Activated CD8-positive, alpha-beta memory T cell treated with anti-CD3 and anti-CD28 coated beads, Interleukin-2, amount 50 U/mL, for 24 hours (primary cell): ENCODE measurements around the gene BRCC3.

Experiments used
- DNase-seq: peaks from one replicate; pipeline ENCODE4 v3.0.0-alpha.2; 2020; ENCODE audit errors: extremely low read depth

BRCC3 gene

DNA sequence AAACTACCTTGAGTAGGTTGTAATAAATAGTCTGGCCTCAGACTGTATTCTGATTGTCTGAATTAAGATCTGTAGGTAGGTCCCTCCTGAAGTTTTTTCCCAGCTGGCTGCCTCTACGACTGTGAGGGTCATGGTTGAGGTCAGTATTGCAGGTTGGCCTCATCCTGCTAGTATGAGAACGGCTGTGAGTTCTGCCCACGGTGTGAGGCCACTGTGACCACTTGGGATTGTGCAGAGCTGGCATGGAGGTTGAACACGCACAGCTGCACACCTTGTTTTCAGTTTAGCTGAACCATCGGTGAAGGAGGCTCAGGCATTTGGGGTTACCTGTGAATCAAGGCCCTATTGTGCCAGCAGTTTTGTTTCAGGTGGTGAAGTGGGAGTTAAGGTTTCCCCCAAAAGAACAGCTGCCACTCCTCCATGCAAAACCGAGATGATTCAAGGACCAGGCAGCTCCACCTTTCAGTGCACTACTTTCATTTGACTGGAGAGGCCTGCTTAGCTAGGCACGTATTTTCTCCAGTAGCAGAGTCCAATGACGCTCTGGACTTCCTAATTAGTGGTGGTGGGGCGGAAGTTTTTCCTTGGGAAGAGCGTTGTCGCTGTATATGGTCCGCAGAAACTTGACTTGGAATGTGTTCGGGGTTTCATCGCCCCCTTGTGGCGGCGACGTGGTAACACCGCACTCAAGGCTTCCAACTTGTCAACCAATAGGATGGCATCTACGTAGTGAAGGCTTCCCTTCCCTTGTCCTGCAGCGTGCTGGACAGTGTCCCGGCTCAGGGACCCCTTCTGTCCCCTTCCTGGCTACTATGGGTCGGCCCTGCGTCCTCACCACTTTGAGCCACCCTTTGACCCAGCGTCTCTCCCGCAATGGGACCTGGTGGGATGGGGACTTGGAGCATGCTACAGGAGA, 14.2 kb upstream of the BRCC3 start:
- DNase-seq: no peak

DNA sequence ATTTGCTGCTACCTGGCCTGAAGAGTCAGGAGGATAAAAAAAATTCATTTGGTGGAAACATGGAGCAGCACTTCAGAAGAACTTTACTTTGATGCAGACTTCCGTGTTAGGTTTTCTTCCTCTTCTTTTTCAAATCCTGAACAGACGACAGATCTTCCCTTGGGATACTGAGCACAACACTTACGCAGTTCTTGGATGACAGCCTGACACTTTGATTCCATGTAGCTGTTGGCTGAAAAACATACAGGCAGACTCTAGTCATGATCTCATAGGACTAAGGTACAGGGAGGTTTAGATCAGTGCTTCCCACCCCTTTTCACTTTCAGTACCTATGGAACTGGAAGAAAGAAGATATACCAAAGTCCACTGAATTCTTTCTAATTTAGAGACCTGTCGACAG, 9.5 kb upstream of the BRCC3 start:
- no peak for DNase-seq

DNA sequence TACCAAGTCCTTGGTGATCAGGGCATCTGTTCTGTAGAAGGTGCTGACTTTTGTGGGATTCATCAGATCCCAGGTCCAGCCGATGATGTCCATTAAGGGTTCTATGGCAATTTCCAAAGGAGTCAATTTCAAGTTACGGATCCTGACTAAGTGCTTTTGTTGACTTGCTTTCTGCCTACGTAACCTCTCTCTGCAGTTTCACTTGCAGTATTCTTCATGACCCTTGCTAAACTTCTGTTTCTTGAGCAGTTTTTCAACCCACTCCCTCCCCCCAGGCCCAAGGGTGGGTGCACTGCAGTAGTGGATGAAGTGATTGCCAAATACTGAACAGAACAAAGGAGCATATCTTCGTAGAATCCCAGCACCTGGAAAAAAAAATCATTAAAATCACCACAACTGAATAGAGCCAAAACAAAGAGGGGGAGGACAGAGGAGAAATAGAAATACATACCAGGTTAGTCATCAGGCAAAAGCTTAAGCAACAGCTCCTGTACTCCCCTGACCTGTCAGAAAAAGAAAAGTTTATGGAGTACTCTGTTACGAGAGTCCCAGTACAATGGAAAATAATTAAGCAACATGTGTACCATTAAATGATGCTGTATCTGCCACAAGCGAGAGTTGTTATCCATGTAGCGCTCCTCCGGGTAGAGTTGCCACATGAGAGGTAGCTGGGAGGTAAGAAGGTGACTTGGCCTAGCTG, 6.1 kb upstream of the BRCC3 start:
- DNase-seq: no peak

DNA sequence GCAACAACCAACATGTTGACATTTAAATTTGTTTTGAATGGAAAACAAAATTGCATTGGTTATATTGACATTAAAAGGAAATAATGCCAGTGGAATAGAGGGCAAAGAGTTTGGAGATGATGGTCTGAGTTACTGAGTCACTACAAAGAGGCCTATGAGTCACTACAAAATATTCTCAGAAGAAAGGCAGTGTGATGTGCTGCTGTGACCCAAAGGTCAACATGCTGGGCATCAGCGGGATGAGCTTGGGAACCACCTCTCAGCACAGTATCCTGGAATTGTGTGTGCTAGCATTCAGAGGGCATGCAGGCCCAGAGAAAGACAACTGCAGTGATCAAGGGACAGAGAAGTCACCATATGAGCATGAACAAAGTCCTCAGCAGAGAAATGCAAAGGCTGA, 3.1 kb upstream of the BRCC3 start:
- DNase-seq: no peak

DNA sequence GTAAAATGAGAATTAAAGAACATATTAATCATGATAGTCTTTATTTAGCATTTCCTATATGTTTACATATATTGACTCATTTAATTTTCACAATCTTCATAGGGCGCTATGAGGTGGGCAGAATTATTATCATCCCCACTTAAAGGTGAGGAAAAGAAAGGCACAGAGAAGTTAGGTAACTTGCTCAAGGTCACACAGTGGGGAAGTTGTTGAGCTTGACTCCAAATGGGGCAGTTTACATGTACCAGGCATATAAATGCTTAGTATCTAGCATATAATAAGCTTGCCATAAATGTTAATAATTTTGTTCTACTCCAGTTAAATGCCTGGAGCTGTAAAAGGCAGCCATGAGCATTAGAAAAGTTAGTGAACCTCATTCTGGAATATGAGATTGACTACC, 1.9 kb upstream of the BRCC3 start:
- no peak for DNase-seq

DNA sequence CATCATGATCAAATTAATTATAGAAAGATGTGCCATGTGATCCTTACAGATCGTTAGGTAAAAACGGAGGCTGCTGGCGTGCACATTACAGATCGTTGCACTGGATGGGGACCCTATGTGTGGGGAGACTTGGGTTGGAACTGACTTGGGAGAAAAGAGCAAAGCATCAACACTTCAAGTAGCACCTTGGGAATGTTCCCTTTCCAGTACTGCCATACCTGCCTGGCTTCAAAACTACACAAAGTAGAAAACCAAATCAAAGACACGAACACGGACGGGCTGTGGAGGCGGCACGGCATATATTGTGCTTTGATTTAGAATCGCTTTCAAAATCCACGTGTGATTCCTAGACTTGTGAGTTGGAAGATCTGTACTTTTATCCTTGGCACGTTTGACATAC, 1.3 kb upstream of the BRCC3 start:
- no peak for DNase-seq

DNA sequence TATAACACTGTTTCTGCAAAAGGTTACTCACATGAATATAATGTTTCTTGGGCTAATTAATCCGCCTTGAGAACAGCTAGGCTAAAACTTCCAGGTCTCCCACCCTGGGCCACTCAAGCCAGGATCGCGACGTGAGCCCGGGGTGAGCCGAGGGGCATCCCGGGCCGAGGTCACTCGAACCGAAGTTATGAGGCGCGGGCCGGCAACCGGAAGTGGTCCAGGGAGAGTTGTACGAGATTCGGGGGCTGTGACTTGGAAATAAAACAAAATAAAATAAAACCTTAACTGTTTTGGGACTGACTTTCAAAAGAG, 689 bp upstream of the BRCC3 start:
- no peak for DNase-seq

DNA sequence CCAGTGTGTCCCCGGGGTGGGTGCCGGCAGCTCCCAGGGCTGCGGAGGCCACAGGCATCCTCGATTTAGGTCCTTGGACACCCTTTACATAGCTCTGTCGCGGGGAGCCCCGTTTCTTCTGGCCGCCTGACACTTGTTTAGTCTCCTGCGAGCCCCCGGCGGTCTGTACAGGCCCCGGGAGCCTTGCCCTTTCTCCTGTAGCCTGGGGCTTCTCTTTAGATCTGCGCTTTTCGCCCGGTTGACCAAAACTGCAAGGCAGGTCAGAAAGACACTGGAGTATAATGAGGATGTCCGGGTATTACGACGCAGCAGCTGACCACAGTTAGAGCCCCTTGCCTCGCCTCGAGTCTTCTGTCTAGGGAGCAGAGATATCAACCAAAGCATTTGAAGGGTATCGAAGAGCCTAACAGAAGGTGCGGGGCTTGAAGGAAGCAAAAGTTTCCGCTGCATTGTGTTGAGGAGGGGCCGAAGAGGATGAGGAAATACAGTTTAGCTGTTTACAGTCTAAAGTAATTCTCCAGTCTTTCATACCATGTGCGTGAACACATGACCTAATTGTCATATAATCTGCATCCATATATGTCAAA, 479 bp downstream of the BRCC3 start:
- DNase-seq: no peak

DNA sequence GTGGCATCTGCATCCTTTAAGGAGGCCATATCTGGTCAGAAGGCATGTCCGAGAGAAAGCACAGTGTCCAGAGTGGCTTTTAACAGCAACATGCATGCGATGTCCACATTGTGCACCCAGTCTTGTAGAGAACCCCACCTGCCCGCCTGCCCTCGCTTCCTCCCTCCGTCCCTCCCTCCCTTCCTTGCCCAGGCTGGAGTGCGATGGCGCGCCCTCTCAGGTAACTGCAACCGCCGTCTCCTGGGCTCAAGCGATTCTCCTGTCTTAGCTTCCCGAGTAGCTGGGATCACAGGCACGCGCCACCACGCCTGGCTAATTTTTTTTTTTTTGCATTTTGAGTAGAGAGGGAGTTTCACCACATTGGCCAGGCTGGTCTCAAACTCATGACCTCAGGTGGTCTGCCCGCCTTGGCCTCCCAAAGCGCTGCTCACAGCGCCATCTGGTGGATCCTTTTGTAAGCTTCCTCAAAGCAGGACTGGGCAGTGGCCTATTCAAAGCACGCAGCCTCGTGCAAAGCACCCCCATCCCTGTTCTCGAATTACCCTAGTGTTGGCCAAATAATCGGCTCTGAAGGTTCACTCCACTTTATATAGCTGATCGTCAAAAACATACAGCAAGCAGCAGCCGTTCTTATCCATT, 15.0 kb downstream of the BRCC3 start:
- no peak for DNase-seq

DNA sequence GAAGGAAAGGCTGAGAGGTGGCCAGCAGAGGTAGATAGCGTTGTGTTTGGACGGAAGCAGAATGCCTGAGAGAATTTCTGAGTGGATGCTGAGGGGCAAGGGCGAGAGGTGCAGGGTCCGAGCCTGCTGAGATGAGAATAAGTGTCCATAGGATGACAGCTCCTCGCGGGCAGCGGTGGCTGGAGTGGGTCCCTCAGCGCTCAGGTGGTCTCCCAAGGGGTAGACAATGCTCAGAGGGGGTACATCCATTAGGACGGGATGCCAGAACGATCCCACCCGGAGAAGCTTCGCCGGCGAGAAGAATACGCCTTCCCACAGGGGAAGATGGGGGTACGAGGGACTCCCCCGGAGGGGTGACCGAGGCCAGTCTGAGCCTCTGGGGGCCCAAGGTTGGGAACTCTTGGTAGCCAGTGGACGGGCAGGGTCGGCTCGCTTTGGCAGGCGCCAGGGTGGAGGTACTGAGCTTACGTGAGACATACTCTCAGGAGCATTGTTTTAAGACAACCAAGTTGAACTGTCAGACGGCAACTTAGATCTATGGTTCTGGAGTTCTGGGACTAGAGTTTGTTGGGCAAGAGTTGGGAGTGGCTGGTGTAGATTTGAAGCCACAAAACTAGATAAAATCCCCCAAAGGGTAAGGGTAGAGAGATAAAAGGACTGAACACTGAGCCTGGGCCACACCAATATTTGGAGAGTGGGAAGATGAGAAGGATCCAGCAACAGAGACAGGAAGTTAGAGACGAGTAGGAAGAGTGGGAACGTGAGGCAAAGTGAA, 15.8 kb downstream of the BRCC3 start:
- no peak for DNase-seq

DNA sequence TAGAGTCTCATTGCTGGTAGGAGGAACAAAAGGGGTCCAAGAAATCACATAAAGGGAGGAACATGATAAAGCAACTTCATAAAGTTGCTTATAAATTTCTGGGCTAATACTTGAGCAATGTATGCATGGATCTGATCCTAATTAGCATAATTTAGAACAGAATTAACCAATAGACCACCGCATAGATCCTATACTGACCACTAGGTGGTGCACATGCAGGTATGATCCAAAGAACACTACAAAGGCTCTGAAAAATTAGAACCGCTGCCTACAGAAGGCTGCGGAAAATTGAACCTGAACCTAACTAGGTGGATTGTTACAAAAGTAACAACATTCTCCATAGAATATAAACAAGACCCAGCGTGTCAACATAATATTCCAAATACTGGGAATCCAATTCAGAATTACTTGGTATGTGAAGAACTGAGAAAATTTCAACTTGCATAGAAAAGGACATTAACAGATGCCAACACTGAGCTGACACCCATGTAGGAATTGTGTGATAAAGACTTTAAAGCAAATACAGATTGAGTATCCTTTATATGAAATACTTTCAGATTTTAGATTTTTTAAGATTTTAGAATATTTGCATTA, 23.3 kb downstream of the BRCC3 start:
- DNase-seq: no peak

DNA sequence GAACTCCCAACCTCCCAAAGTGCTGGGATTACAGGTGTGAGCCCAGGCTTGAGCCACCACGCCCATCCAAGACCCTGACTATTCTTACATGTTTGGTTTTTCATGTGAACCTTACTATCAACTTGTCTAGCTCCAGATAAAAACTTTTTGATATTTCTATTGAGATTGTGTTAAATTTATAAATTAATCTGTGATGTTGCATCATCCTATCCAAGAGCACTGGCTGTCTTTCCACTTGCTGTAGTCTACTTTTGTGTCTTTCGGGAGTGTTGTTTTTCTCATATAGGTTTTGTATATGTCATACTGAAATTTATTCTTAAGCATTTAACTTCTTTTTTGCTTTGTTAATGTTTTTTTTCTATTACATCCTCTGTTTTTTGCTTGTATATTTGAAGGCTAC, 34.6 kb downstream of the BRCC3 start:
- DNase-seq: no peak

DNA sequence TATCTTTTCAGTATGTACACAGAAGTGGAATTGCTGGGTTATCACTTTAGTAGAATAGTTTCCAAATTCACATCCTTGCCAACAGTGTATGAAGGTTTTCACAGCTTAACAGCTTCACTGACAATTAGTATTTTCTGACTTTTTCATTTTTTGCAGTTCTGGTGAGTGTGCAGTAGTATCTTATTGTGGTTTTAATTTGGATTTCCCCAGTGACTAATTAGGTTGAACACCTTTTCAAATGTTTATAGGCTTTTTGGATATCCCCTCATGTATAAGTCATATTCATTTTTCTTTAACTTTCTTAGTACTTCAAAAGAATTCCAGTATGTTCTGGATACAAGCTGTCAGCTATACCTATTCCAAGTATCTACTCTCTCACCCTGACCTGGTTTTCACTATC, 37.1 kb downstream of the BRCC3 start:
- DNase-seq: no peak

DNA sequence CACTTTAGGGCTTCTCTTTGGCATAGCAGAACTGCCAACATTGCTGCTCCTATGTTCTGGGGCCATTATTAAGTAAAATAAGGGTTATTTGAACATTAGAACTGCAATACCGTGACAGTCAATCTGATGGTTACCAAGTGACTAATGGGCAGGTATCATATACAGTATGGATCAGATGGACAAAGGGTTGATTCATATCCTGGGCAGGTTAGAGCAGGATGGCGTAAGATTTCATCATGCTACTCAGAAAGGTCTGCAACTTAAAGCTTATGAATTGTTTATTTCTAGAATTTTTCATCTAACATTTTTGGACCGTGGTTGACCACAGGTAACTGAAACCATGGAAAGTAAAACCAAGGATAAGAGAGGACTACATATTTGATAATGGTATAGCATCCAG, 40.9 kb downstream of the BRCC3 start:
- DNase-seq: no peak

DNA sequence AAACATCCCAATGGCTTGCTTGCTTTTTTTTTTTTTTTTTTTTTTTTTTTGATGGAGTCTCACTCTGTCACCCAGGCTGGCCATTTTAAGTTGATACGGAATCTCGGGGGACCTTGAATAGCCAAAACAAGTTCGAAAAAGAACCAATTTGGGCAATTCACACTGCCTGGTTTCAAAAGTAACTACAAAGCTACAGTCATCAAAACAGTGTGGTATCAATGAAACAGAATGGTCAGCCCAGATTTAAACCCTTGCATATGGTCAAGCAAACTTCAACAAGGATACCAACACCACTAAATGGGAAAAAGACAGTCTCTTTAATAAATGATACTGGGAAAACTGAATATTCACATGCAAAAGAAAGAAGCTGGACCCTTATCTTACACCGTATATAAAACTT, 41.8 kb downstream of the BRCC3 start:
- no peak for DNase-seq

DNA sequence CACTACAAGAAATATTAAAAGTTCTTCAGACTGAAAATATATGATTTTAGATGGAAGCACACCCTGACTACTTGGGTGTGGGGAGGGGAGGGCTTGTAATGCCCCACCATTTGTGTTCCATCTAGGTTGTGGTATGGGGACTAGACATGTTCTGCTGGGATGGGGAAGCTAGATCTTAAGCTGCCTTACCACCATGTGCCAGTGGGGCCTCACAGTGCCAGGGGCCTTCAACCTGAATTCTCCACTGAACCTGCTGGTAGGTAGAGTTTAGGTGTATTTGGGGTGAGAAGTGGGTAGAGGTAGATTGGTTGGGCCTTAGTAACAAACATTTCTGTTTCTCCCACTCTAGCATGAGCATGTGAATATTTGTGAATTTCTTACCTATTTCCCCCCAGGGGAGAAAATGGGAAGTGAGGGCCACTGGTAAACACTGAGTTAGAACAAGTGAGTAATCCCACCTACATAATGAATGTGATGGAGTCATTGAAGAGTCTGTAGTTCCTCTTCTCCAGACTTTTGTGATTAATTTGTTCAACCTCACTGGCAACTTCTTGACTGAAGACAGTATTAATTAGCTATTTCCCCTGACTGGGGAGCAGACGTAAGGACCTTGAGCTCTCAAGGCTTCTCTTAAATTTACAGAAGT, 44.0 kb downstream of the BRCC3 start:
- no peak for DNase-seq

DNA sequence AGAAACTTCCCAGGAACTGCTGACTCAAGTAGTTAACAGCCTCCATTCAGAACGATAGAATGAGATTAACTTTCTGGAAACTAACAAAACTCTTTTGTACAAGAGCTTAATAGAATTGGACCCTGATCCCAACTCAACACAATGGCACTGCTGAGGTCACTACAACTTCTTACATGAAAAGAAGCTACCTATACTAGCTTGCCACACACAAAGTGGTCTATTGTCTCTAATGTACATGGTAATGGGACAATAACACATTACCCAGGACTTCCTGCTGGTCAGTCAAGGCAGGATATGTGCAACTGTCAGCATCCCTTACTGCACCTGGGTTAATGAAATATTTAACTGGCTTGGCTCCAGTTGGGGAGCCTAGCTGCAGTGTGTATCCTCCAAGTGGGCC, 56.2 kb downstream of the BRCC3 start:
- DNase-seq: no peak

DNA sequence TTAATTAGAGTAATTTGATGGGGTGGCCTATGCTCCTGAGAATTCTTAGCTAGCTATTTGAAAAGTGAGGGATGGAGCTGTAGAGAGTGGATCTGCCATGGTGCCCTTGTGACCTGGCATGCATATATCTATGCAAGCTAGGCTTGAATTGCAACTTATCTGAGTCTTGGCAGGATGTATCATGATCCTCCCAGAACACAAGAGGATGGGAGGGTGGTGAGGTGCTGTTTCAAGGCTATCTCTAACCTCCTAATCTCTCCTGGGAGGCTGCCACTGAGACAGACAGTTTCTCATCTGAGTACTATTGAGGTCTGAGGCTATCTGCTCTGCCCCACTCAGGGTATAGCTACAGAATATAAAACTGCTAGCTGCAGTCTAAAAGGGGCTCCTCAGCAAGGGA, 56.6 kb downstream of the BRCC3 start:
- no peak for DNase-seq

DNA sequence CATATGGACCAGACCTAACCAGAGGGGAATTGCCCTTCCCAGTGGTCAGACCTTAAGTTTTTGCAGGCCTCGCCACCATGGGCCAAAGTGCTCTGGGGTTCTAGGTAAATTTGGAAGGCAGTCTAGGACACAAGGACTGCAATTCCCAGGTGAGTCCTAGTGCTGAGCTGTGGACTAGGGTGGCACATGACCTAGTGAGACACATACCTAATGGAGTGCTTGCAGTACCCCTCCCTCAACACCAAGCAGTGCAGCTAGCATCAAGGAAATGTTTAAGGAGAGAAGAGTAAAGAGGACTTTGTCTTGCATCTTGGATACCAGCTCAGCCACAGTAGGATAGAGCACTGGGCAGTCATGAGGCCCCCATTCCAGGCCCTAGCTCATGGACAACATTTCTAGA, 60.8 kb downstream of the BRCC3 start:
- no peak for DNase-seq

DNA sequence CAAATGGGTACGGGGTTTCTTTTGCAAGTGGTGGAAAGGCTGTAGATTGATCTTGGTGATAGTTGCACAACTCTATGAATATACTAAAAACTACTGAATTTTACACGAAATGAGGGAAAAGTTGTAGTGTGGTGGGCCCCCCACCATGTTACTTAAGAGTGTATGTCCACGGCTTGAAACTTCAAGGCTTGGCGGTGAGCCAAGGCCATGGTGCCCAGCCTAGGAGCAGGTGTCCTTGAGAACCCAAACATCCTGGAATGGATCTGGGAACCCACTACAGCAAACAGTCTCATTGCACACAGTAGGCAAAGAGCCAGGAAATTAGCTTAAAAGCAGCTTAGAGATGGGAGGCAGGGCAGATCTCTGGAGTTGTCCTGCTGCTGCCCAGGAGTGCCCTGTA, 62.9 kb downstream of the BRCC3 start:
- no peak for DNase-seq

DNA sequence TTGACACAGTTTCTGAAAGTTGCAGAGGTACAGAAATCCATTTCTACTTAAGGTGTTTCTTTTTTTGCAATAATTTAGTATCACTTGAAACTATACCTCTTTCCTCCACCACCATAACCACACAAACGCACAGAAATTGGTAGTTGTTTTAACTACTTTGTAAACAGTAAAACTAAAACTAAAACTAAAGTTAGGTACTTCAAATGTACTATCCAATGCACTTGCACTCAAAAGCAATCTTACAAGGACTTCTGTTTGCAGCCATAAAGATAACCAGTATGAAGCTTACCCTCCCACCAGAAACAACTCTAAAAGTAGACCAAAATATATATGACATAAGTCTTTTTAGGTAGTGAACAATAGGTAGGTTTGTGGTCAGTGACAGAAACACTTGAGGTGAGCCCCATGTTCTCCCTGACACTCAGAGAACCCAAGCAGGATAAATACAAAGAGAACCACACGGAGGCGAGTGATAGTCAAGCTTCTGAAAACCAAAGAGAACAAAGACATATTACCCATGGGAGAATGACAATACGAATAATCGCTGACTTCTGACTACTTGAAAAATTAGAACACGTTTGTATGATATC, 72.7 kb downstream of the BRCC3 start:
- DNase-seq: no peak
